ENCODE data around the gene NLRP13.

Gene NLRP13

GRCh38 chr19:55907286-55907685 is 24.9 kb downstream of the NLRP13 start:
- no peaks in the 10 kb centered on the region for H3K27me3 ChIP-seq (ENCODE audit: control insufficient read depth, insufficient read depth, low read length, poor library complexity, severe bottlenecking)
- no peaks in the 10 kb centered on the region for H3K4me1 ChIP-seq (ENCODE audit: control insufficient read depth, insufficient read depth, low read length)
- H3K9me3 ChIP-seq (ENCODE audit: control insufficient read depth, low read length) = no peaks in the 10 kb centered on the region
- no peak overlapping the region for H3K27ac ChIP-seq (ENCODE audit: insufficient read depth, low read depth, low read length, poor library complexity, severe bottlenecking)
- H3K36me3 ChIP-seq (ENCODE audit: control insufficient read depth, insufficient read depth, low read length) = no peaks in the 10 kb centered on the region
- H3K4me3 ChIP-seq (ENCODE audit: insufficient read depth, low read depth, low read length) = no peak overlapping the region
- WGBS, 2 experiments = 75 to 76% methylated on average over 7 of the region's 7 CpGs

GRCh38 chr19:55902080-55902751 is 29.9 kb downstream of the NLRP13 start:
- H3K4me3 ChIP-seq (ENCODE audit: insufficient read depth, low read depth, low read length) = no peak overlapping the region
- no peaks in the 10 kb centered on the region for H3K27me3 ChIP-seq (ENCODE audit: control insufficient read depth, insufficient read depth, low read length, poor library complexity, severe bottlenecking)
- H3K4me1 ChIP-seq (ENCODE audit: control insufficient read depth, insufficient read depth, low read length) = no peaks in the 10 kb centered on the region
- 72 to 78% methylated on average over 9 of the region's 9 CpGs for WGBS, 2 experiments
- no peak overlapping the region for H3K27ac ChIP-seq (ENCODE audit: insufficient read depth, low read depth, low read length, poor library complexity, severe bottlenecking)
- H3K36me3 ChIP-seq (ENCODE audit: control insufficient read depth, insufficient read depth, low read length) = no peaks in the 10 kb centered on the region
- H3K9me3 ChIP-seq (ENCODE audit: control insufficient read depth, low read length) = peaks cover 1% of the 10 kb centered on the region

GRCh38 chr19:55901369-55902079 is 30.6 kb downstream of the NLRP13 start:
- WGBS, 2 experiments = 59 to 65% methylated on average over 13 of the region's 13 CpGs
- Histone ChIP-seq H3K27ac (ENCODE audit: insufficient read depth, low read depth, low read length, poor library complexity, severe bottlenecking) (no peak overlapping the region), H3K9me3 (ENCODE audit: control insufficient read depth, low read length) (peaks cover 4% of the 10 kb centered on the region), H3K4me1 (ENCODE audit: control insufficient read depth, insufficient read depth, low read length) (no peaks in the 10 kb centered on the region), H3K36me3 (ENCODE audit: control insufficient read depth, insufficient read depth, low read length) (no peaks in the 10 kb centered on the region), H3K27me3 (ENCODE audit: control insufficient read depth, insufficient read depth, low read length, poor library complexity, severe bottlenecking) (no peaks in the 10 kb centered on the region), H3K4me3 (ENCODE audit: insufficient read depth, low read depth, low read length) (no peak overlapping the region)

GRCh38 chr19:55898911-55899310 is 33.2 kb downstream of the NLRP13 start:
- Histone ChIP-seq H3K36me3 (ENCODE audit: control insufficient read depth, insufficient read depth, low read length) (no peaks in the 10 kb centered on the region), H3K27me3 (ENCODE audit: control insufficient read depth, insufficient read depth, low read length, poor library complexity, severe bottlenecking) (no peaks in the 10 kb centered on the region), H3K4me3 (ENCODE audit: insufficient read depth, low read depth, low read length) (no peak overlapping the region), H3K9me3 (ENCODE audit: control insufficient read depth, low read length) (peaks cover 4% of the 10 kb centered on the region), H3K27ac (ENCODE audit: insufficient read depth, low read depth, low read length, poor library complexity, severe bottlenecking) (no peak overlapping the region), H3K4me1 (ENCODE audit: control insufficient read depth, insufficient read depth, low read length) (no peaks in the 10 kb centered on the region)
- WGBS, 2 experiments = 78% methylated on average over 12 of the region's 12 CpGs

- 60 to 67% methylated on average over 4 of the region's 4 CpGs for WGBS, 2 experiments
- H3K4me3 ChIP-seq (ENCODE audit: insufficient read depth, low read depth, low read length) = no peak overlapping the region
- H3K27me3 ChIP-seq (ENCODE audit: control insufficient read depth, insufficient read depth, low read length, poor library complexity, severe bottlenecking) = no peaks in the 10 kb centered on the region
- no peaks in the 10 kb centered on the region for H3K4me1 ChIP-seq (ENCODE audit: control insufficient read depth, insufficient read depth, low read length)
- no peaks in the 10 kb centered on the region for H3K36me3 ChIP-seq (ENCODE audit: control insufficient read depth, insufficient read depth, low read length)
- H3K27ac ChIP-seq (ENCODE audit: insufficient read depth, low read depth, low read length, poor library complexity, severe bottlenecking) = no peak overlapping the region
- peaks cover 20% of the 10 kb centered on the region for H3K9me3 ChIP-seq (ENCODE audit: control insufficient read depth, low read length)
These were observed 49.5 kb downstream of the NLRP13 start for GRCh38 chr19:55882626-55883025.

GRCh38 chr19:55877211-55877610 is 54.9 kb downstream of the NLRP13 start:
- Histone ChIP-seq H3K27me3 (ENCODE audit: control insufficient read depth, insufficient read depth, low read length, poor library complexity, severe bottlenecking) (no peaks in the 10 kb centered on the region), H3K4me3 (ENCODE audit: insufficient read depth, low read depth, low read length) (no peak overlapping the region), H3K27ac (ENCODE audit: insufficient read depth, low read depth, low read length, poor library complexity, severe bottlenecking) (no peak overlapping the region), H3K9me3 (ENCODE audit: control insufficient read depth, low read length) (peaks cover 14% of the 10 kb centered on the region), H3K36me3 (ENCODE audit: control insufficient read depth, insufficient read depth, low read length) (no peaks in the 10 kb centered on the region), H3K4me1 (ENCODE audit: control insufficient read depth, insufficient read depth, low read length) (no peaks in the 10 kb centered on the region)
- 38 to 41% methylated on average over 3 of the region's 3 CpGs for WGBS, 2 experiments

- 76 to 78% methylated on average over 11 of the region's 11 CpGs for WGBS, 2 experiments
- H3K4me3 ChIP-seq (ENCODE audit: insufficient read depth, low read depth, low read length) = no peak overlapping the region
- H3K4me1 ChIP-seq (ENCODE audit: control insufficient read depth, insufficient read depth, low read length) = no peaks in the 10 kb centered on the region
- H3K9me3 ChIP-seq (ENCODE audit: control insufficient read depth, low read length) = peaks cover 8% of the 10 kb centered on the region
- no peaks in the 10 kb centered on the region for H3K36me3 ChIP-seq (ENCODE audit: control insufficient read depth, insufficient read depth, low read length)
- no peak overlapping the region for H3K27ac ChIP-seq (ENCODE audit: insufficient read depth, low read depth, low read length, poor library complexity, severe bottlenecking)
- H3K27me3 ChIP-seq (ENCODE audit: control insufficient read depth, insufficient read depth, low read length, poor library complexity, severe bottlenecking) = no peaks in the 10 kb centered on the region
These were observed 61.4 kb downstream of the NLRP13 start for GRCh38 chr19:55870736-55871135.

- Histone ChIP-seq H3K36me3 (ENCODE audit: control insufficient read depth, insufficient read depth, low read length) (no peaks in the 10 kb centered on the region), H3K27ac (ENCODE audit: insufficient read depth, low read depth, low read length, poor library complexity, severe bottlenecking) (no peak overlapping the region), H3K4me3 (ENCODE audit: insufficient read depth, low read depth, low read length) (no peak overlapping the region), H3K9me3 (ENCODE audit: control insufficient read depth, low read length) (peaks cover 14% of the 10 kb centered on the region), H3K4me1 (ENCODE audit: control insufficient read depth, insufficient read depth, low read length) (no peaks in the 10 kb centered on the region), H3K27me3 (ENCODE audit: control insufficient read depth, insufficient read depth, low read length, poor library complexity, severe bottlenecking) (no peaks in the 10 kb centered on the region)
- 87 to 91% methylated on average over 7 of the region's 7 CpGs for whole genome bisulfite sequencing, 2 experiments
These were observed 65.0 kb downstream of the NLRP13 start for GRCh38 chr19:55867101-55867500.

GRCh38 chr19:55866521-55866920 is 65.6 kb downstream of the NLRP13 start:
- Histone ChIP-seq H3K27me3 (ENCODE audit: control insufficient read depth, insufficient read depth, low read length, poor library complexity, severe bottlenecking) (no peaks in the 10 kb centered on the region), H3K27ac (ENCODE audit: insufficient read depth, low read depth, low read length, poor library complexity, severe bottlenecking) (no peak overlapping the region), H3K36me3 (ENCODE audit: control insufficient read depth, insufficient read depth, low read length) (no peaks in the 10 kb centered on the region), H3K4me3 (ENCODE audit: insufficient read depth, low read depth, low read length) (no peak overlapping the region), H3K9me3 (ENCODE audit: control insufficient read depth, low read length) (peaks cover 17% of the 10 kb centered on the region), H3K4me1 (ENCODE audit: control insufficient read depth, insufficient read depth, low read length) (no peaks in the 10 kb centered on the region)
- WGBS, 2 experiments = 41 to 49% methylated on average over 3 of the region's 3 CpGs

- Histone ChIP-seq H3K27ac (ENCODE audit: insufficient read depth, low read depth, low read length, poor library complexity, severe bottlenecking) (no peak overlapping the region), H3K4me1 (ENCODE audit: control insufficient read depth, insufficient read depth, low read length) (no peaks in the 10 kb centered on the region), H3K9me3 (ENCODE audit: control insufficient read depth, low read length) (peaks cover 8% of the 10 kb centered on the region), H3K27me3 (ENCODE audit: control insufficient read depth, insufficient read depth, low read length, poor library complexity, severe bottlenecking) (no peaks in the 10 kb centered on the region), H3K36me3 (ENCODE audit: control insufficient read depth, insufficient read depth, low read length) (no peaks in the 10 kb centered on the region), H3K4me3 (ENCODE audit: insufficient read depth, low read depth, low read length) (no peak overlapping the region)
- 43 to 49% methylated on average over 5 of the region's 5 CpGs for WGBS, 2 experiments
These were observed 73.2 kb downstream of the NLRP13 start for GRCh38 chr19:55858969-55859368.
